GM12864 (cell line): ENCODE data around the gene ACOT12.
"Not testable (repeated sequence)": the region's sequence is repeated elsewhere in the genome, so short reads cannot be mapped to it uniquely, and the experiment has no call there.

Source experiments
- DNase-seq: peaks from one replicate; pipeline ENCODE4 v3.0.0-alpha.2; 2011; ENCODE audit warnings: low read depth
- H3K4me3 ChIP-seq: 2 replicates; pipeline ENCODE4 v1.5.1; 2011; ENCODE audit warnings: mild to moderate bottlenecking, low read depth, low read length, control low read depth
- CTCF ChIP-seq: IDR thresholded peaks from 2 replicates; pipeline ENCODE4 v1.5.1; 2011; ENCODE audit warnings: low read depth, mild to moderate bottlenecking, moderate library complexity, low read length, control low read depth, inconsistent platforms; ENCODE audit errors: missing control alignments

The ACOT12 gene

GRCh38 chr5:81409896-81410295 is 16.0 kb upstream of the ACOT12 start:
- no peak overlapping the region for H3K4me3 ChIP-seq
- DNase-seq, result no peak
- TF ChIP-seq CTCF, result no peak

GRCh38 chr5:81409361-81409760 is 15.4 kb upstream of the ACOT12 start:
- no peak for TF ChIP-seq CTCF

GRCh38 chr5:81408496-81408895 is 14.6 kb upstream of the ACOT12 start:
- H3K4me3 ChIP-seq, result no peak overlapping the region
- DNase-seq, result no peak
- no peak for TF ChIP-seq CTCF

More at GRCh38 chr5:81409361-81409760, 15.4 kb upstream of the ACOT12 start:
- no peak for DNase-seq
- no peak overlapping the region for H3K4me3 ChIP-seq

GRCh38 chr5:81407811-81408210 is 13.9 kb upstream of the ACOT12 start:
- not testable (repeated sequence) for H3K4me3 ChIP-seq, DNase-seq

GRCh38 chr5:81405126-81405891 is 11.4 kb upstream of the ACOT12 start:
- no peak overlapping the region for H3K4me3 ChIP-seq
- DNase-seq, result no peak
- no peak for TF ChIP-seq CTCF

- no peak for DNase-seq
- no peak for TF ChIP-seq CTCF
- H3K4me3 ChIP-seq, result no peak overlapping the region
Measured at GRCh38 chr5:81402192-81402930, 8.4 kb upstream of the ACOT12 start.

- no peak for TF ChIP-seq CTCF
- no peak overlapping the region for H3K4me3 ChIP-seq
- no peak for DNase-seq
Measured at GRCh38 chr5:81401266-81401665, 7.3 kb upstream of the ACOT12 start.
